ENCODE data around the gene TRPM1.
A peak's percentile ranks its signal among the peaks of the same experiment; 100 is the strongest.

The TRPM1 gene

DNA sequence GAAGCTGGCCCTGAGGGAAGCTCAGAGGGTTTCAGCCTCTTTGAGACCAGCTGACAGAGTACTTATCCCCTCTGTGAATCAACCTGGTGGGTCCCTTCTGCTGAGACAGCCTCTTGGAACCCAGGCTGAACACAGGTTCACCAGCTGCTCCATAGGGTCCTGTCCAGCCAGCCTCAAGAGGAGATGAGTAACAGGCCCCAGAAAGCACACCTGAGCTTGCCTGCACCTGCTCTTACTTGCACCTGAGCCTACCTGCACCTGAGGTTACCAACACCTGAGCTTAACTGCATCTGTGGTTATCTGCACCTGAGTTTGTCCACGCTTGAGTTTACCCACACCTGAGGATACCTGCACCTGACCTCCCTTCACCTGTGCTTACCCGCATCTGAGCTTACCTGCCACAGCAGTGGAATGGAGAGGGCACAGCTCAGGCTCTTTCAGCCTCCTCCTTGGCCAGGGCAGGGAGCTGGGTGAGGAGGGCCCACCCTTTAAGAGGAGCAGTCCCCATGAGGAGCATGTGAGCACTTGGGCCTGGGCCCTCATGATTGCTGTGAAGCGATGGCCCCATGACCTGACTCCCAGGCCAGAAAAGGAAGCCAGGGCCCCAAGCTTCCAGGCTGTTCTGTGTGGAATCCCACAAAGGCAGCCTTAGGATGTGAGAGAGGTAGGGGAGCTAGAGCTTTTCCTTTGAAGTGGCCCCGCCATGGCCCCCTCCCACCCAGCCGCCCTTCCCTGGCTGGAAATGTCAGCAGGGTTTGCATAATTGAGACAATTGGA, at the start of gene TRPM1:
Gene TRPM1 (minus strand): TSS at position 464 of the 777 bp plus-strand sequence. CDS start 20,370 bp downstream, outside the sequence.
- H3K27ac ChIP-seq: peak within 1 kb of the TSS in 3 of 21 experiments; percentile 6 to 76 (median 11)
- H3K4me3 ChIP-seq: no peak within 1 kb of the TSS

DNA sequence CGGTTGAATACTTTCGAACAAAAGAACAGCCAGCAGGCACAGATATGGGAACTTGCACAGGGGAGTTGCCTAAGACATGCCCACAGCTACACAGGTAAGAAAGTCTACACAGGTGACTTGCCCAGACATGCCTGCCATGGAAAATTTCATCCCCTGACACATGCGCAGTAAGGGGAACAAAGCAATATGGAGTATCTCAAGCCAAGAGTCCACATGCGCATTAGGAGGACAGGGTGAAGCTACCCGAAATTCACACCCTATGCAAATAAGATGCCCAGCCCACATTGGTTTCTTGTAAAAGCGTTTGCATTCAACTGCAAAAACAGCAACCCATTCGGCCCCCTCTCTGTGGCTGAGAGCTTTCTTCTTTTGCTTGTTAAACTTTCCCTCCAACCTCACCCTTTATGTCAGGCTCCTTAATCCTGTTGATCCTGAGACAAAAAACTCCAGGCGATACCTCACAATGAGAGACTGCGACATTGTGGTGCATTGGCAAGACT, 49.3 kb upstream of the TRPM1 start:
- H3K27ac ChIP-seq: no peak overlapping the region

DNA sequence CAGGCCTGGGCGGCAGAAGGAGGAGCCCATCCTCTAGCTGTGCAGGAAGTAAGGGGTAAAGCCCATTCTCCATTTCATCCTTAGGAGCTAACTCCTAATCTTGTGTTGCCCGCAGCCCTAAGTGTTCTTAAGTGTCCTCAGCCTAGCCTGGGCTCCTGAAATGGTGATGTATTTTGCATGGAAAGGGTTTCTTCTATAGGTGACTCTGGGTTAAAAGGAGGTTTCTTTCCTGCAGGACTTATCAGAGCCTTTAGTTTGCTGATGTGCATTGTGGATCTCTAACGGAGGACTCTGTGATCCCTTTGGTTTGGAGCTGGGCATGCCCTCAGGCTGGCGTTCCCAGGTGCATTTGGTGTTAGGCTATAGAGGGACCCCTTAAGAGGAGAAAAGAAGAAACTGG, 48.5 kb upstream of the TRPM1 start:
- no peak overlapping the region for H3K4me3 ChIP-seq
- H3K27ac ChIP-seq: no peak overlapping the region

More for the DNA sequence above, 49.3 kb upstream of the TRPM1 start:
- H3K4me3 ChIP-seq: no peak overlapping the region

DNA sequence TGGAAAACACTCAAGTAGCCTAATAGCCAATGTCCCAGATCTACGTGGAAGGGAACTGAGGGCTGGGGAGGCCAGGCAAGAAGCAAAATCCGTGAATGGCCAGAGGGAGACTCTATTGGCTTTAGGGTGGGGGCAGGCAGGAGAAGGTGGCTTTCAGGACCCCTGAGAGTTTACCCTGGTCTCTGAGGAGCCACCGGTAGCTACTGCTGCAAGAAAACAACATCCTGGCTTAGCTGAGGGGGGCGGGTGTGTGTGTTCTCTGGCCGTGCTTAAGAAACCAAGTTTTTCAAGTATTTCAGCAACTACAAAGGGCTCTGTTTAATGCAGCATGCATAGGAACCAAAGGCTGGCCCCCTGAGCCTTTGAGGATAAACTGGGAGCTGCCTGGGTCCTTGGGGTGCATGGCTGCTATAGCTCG, 47.6 kb upstream of the TRPM1 start:
- Histone ChIP-seq H3K27ac (peak overlapping the region in 1 of 21 experiments; percentile 42), H3K4me3 (no peak overlapping the region)

DNA sequence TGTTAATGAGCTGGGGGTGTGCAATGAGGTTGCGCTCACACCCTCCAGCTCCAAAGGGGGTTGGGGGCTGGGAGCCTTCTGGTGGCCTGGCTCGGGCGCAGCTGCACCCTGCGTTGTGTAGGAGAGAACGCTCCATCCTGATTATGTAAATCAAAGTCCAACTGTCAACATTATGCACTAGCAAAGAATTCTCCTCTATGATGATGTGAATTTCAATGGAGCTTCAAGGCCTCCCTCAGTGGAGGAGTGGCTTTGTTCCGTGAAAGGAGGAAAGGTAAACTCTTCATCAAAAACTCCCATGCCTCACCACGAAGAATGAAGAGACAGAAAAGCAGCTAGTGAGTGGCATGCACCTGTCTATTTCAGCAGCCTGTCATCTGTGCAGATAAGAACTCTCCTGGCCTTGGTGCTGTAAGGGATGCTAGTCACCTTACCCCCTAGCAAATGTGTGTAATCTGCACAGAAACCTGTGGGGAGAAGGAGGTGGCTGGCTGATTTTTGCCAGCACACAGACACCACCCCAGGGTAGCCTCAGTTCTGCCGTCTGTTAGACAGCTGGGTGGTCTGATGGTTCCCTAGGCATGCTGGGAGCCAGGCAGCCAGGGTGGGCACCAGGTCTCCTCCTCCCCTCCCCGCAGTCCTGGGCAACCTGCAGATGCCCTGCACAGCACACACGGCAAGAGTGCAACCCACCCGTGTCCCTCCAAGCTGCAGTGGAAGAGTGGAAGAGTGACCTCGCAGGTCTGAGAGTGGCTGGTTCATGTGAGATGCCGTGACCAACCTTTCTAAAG, 47.0 kb upstream of the TRPM1 start:
- Histone ChIP-seq H3K4me3 (no peak overlapping the region), H3K27ac (peak overlapping the region in 1 of 21 experiments; percentile 42)

DNA sequence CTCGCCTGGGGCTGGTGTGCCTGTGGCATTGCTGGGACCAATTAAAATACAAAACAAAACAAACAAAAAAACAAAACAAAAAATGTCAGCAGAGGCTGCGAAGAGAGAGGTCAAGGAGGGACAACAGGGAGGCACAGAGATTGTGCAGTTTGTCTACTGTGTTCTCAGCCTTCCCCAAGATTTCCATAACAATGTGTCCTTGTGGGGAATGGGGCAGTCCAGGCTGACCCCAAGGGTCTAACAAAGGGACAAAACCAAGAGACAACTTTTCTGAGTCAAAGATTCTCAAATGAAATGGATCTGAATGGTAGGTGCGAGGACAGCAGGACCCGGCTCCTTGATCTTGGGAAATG, 46.4 kb upstream of the TRPM1 start:
- no peak overlapping the region for H3K27ac ChIP-seq
- H3K4me3 ChIP-seq: no peak overlapping the region

DNA sequence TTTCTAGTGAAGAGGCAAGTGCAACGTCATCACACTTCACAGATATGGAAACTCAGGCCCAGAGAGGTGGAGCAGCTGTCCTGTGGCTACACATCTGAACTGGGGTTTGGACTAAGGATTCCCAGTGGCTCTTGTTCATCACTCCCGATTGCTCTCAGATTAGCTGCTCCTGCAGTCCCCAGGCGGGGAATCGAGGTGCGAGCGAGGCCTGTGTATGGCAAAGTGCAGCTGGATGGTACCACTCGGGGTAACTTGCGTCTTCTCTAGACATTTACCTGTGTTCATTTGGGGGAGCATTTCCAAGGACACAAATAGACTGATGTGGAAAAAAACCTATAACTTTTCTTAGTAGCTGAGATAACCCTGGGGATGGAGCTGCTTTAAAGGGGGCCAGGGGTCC, 45.9 kb upstream of the TRPM1 start:
- H3K4me3 ChIP-seq: no peak overlapping the region
- H3K27ac ChIP-seq: no peak overlapping the region

DNA sequence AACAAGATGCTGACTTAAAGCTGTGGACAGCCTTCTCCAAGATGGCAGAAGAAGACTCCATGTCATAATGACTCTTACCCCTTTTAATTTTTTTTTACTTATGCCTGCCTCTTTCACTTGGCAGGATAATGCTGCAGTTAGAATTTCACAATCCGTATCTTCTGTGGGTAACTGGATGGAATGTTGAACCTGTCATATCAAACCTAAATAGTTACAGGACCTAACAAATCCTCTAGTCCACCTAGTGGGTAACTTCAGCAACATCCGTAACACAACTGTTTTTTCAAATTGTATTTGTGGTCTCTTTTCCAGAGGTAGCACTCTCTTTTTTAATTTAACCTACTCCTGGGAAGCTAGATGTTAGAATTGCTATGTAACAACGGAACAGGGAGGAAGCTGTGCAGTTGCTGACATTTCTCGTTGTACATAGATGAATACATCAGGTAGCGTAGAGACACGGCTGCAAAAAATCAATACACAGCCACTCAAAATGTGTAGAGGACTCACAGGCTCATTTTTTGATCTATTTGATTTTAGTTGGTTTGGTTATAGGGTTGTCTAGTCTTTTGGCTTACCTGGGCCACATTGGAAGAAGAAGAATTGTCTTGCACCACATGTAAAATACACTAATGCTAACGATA, 43.9 kb upstream of the TRPM1 start:
- Histone ChIP-seq H3K27ac (no peak overlapping the region), H3K4me3 (no peak overlapping the region)

DNA sequence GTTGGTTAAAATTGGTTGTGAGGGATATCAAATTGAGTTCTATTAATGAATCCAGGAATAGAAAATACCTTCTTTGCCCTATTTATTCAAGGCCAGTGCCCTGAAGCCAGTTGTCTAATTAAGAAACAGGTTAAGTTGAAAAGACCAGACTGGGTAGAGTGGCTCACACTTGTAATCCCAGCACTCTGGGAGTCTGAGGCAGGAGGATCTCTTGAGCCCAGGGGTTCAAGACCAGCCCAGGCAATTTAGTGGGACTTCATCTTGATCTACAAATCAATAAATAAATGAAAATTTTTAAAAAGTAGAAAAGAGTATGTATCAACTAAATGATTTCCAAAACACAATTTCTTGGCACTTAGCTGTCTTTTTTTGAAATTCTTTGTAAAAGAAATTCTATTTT, 40.3 kb upstream of the TRPM1 start:
- H3K27ac ChIP-seq: no peak overlapping the region
- no peak overlapping the region for H3K4me3 ChIP-seq

DNA sequence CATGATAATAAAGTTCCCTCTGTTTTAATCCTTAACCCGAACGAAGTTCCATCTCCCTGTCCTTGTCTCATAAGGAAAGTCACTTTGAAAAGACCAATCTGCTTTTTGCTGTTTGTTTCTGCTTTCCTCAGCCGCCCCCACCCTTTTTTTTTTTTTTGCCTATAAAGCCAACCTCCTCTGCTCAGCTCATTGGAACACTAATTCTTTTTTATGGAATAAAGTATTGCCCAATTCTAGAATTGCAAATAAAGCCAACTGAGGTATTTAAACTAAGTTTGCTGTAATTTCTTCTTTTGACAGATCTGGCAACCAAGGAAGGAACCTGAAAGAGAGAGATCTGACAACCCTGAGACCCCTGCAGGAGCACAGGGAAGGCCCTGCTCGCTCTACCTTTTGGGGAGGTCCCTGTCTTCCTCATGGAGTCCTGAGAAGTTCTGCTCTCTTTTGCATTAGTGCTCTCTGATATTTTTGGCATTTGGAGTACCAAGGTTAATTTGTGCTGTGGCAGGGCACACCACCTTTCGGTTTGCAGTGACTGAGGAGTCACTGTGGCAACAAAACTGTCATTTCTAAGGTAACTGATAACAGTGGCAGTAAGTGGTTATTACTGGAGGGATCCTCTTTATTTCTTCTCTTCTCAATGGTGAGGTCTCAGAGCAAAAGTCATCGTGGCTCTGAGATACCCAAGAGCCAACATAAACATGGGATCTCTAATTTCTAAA, 35.2 kb upstream of the TRPM1 start:
- Histone ChIP-seq H3K27ac (no peak overlapping the region), H3K4me3 (no peak overlapping the region)

DNA sequence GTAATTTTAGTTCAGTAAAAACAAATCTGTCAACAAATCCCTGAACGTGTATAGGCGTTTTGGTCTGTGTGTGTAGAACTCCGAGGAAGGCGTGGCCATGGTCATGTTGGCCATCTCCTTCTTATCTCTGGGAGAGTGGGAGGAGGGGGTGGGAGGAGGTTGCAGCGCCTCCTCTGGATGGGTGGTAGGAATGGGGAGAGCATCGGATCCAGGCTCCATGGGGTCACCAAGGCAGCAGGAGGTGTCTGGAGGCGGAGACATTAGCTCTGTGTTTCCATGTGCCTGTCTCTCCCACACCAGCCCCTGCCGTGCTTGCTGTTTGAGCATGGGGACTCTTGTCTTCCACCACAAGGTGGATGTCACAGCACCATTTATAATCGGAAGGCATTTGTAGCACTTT, 34.5 kb upstream of the TRPM1 start:
- Histone ChIP-seq H3K4me3 (no peak overlapping the region), H3K27ac (no peak overlapping the region)

DNA sequence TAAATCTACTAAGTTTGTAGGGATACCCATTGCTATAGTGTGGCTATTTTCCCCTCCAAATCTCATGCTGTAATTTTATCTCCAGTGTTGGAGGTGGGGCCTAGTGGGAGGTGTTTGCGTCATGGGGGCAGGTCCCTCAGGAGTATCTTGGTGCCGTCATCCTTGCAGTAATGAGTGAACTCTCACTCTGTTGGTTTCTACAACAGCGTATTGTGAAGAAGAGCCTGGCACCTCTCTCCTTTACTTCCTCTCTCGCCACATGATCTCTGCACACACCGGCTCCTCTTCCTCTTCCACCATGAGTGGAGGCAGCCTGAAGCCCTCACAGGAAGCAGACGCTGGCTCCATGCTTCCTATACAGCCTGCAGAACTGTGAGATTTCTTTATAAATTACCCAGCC, 34.0 kb upstream of the TRPM1 start:
- Histone ChIP-seq H3K27ac (no peak overlapping the region), H3K4me3 (no peak overlapping the region)

DNA sequence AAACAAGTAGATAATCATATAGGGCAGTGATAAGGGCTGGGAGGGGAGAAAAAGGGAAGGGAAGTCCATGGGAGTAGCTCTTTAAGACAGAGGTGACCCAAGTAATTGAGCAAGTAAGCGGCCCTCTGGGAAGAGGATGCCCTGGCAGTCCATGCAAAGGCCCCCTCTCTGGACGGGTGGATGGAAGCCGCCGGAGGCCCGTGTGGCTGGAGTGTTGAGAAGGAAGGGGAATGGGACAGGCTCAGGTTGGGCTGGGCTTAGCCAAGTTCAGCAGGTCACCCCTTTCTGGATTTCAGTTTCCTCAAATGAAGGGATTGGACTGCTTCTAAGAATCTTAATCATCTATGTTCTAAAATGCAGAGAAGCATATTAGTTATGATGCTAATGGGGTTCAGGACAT, 32.4 kb upstream of the TRPM1 start:
- no peak overlapping the region for H3K27ac ChIP-seq
- H3K4me3 ChIP-seq: no peak overlapping the region

DNA sequence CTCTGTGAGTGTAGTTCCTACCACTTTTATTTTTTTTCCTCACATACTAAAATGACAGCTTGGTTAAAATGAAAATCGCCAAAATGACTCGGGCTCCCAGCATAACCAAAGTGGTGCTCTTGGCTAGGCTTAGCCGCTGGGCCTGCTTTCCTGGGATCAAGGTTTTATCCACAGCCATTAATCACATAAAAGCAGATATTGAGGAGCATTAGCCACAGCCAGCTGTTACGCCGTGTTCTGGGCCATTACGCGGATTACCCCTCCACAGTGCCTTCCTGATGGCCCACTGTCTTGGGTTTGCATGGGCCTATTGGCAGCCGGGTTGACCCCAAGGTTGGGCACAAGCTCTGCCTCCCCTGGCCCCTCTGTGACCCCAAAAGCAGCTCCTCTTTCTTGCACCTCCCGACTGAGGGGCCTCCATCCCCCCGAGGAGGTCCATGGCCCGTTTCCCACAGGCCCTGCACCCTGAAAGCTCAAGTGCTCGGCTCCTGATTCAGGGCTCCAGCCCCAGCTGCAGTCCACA, 30.4 kb upstream of the TRPM1 start:
- Histone ChIP-seq H3K27ac (no peak overlapping the region), H3K4me3 (no peak overlapping the region)

DNA sequence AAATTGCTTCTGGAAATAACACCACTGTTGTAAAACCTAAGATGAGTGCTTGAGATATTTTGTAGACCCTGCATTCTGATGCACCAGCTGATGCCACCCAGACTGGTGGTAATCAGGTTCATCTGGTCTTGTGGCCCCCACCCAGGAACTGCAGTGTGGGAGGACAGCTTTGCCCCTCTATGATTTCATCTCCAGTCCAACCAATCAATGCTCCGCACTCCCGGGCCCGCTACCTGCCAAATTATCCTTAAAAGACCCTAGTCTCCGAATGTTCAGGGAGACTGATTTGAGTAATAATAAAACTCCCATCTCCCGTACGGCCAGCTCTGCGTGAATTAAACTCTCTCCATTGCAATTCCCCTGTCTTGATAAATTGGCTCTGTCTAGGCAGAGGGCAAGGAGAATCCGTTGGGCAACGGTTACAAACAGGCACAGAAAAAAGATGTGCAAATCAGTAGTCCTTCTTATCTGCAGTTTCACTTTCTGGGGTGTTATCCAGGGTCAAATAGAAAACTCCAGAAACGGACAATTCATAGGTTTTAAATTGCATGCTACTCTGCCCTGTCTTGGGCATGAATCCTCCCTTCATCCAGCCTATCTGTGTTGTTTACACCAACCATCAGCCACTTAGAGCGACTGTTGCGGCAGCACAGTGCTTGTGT, 29.2 kb upstream of the TRPM1 start:
- Histone ChIP-seq H3K4me3 (no peak overlapping the region), H3K27ac (no peak overlapping the region)

DNA sequence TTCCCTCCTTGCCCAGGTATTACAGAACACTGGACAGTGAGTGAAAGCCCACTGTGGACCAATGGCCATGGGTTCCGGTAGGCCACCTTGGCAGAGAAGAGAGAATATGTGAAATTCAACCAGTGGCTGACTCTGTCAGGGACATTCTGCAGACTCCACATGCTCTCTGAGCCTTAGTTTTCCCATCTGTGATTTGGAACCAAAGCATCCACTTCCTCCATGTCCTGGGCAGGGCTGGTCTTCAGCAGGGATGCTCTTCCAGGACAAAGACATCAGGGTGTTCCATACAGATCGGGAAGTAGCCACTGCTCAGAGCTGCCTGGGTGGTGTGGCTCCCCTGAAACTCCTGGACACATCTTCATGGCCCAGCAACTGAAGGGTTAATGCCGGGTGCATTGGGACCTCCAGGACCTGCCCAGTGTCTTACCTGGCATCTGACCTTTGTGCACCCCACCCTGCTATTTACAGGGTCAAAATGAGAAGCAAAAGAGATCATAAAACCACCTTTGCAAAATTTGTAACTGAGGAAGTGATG, 28.3 kb upstream of the TRPM1 start:
- no peak overlapping the region for H3K4me3 ChIP-seq
- H3K27ac ChIP-seq: no peak overlapping the region

DNA sequence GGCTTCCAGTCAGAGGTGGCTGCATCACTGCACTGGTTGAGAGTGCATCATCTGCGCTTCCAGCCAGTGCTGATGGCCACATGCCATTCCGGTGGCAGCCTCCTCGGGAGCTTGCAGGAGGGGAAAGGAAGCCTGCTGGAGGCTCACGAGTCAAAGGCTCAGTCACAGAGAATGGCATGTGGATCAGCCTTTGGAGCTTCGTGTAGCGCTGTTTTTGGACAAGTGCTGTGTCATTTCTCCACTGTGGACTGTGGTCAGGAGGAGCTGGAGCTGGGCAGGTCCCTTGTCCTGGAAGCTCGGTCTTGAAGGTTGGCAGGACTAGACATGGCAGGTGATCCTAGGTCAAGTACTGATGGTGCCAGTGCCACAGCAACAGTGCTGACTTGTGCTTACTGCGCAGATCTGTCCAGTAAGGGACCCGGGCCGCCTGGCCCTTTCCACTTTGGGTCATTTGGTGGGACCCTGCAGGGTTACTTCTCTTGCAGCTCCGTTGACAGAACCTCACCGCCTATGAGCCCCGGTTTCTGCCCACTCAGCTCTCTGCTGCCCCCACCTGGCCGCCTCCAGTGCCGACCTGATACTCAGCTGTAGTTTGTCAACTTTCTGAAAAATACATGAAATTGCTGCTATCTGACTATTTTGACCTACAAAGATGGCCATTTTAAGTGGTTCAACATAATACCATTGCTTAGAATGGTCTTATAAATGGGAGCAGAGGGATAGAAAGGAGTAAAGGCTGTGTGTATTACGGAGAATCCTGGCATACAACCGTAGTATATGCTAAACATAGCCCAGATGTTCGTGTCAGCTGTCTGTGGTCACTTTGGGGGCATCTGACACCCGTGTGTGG, 27.6 kb upstream of the TRPM1 start:
- no peak overlapping the region for H3K27ac ChIP-seq
- no peak overlapping the region for H3K4me3 ChIP-seq

DNA sequence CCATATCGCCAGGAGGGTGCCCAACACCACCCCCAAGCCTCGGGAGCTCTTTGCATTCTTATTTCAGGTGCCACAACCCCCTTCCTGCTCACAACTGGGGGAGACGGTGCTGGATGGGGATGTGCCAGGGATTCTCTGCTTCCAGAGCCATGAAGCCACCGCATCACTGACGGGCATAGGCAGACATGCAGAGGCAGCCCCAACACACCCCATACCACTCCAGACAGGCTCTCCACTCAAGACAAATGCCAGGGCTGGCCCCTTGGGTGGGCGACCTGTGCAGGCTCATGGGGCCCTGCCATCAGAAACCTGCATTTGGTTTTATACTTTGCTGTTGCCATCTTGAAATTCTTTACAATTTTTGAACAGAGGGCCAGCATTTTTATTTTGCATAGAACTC, 27.0 kb upstream of the TRPM1 start:
- Histone ChIP-seq H3K4me3 (no peak overlapping the region), H3K27ac (no peak overlapping the region)
